ENCODE data around the gene STK32B.
"Not testable (repeated sequence)": the region's sequence is repeated elsewhere in the genome, so short reads cannot be mapped to it uniquely, and the experiment has no call there.

Gene STK32B

DNA sequence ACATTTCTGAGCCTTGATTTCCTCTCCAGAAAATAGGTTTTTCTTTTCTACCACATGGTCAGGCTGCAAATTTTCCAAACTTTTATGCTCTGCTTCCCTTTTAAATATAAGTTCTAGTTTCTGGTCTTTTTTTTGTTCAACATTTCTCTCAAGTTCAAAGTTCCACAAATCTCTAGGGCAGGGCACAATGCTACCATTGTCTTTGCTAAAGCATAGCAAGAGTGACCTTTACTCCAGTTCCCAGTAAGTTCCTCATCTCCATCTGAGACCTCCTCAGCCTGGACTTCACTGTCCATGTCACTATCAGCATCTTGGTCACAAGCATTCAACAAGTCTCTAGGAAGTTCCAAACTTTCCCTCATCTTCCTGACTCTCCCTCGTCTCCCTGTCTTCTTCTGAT is 228.8 kb downstream of the STK32B start:
- not testable (repeated sequence) for DNase-seq

DNA sequence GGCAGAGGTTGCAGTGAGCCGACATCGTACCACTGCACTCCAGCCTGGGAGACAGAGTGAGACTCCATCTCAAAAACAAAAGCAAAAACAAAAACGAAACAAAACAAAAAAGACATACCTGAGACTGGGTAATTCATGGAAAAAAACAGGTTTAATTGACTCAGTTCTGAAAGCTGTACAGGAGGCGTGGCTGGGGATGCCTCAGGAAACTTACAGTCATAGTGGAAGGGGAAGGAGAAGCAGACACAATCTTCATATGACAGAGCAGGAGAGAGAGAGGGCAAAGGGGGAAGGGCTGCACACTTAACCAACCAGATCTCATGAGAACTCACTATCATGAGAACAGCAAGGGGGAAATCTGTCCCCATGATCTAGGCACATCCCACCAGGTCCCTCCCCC is 229.5 kb downstream of the STK32B start:
- no peak for DNase-seq

- no peak for DNase-seq
Observed at GRCh38 chr4:5283837-5284236, 232.6 kb downstream of the STK32B start.

DNA sequence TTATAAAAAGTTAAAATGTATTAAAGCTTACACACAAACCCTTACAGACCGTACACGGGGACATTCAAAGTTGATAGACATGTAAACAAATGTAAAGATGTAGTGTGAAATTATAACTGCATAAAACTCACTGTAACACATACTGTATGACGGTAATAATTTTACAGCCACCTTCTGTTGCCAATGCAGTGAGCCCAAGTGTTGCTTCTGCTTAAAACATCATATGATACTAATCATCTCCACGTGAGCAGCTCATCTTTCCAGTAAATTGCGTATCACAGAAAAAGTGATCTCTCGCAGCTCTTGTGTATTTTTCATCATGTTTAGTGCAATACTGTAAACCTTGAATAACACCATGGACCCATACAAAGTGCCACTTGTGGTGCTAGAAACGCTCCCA is 233.2 kb downstream of the STK32B start:
- DNase-seq = no peak

DNA sequence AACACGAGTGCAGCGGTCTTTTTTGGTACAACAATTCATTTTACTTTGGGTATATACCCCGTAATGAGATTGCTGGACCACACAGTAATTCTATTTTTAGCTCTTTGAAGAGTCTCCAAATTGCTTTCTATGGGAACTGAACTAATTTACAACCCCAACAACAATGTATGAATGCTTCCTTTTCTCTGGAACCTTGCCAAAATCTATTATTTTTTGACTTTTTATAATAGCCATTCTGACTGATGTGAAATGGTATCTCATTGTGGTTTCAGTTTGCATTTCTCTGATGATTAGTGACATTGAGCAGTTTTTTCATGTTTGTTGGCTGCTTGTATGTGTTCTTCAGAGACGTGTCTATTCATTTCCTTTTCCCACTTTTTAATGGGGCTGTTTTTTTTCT is 240.8 kb downstream of the STK32B start:
- DNase-seq = no peak

DNA sequence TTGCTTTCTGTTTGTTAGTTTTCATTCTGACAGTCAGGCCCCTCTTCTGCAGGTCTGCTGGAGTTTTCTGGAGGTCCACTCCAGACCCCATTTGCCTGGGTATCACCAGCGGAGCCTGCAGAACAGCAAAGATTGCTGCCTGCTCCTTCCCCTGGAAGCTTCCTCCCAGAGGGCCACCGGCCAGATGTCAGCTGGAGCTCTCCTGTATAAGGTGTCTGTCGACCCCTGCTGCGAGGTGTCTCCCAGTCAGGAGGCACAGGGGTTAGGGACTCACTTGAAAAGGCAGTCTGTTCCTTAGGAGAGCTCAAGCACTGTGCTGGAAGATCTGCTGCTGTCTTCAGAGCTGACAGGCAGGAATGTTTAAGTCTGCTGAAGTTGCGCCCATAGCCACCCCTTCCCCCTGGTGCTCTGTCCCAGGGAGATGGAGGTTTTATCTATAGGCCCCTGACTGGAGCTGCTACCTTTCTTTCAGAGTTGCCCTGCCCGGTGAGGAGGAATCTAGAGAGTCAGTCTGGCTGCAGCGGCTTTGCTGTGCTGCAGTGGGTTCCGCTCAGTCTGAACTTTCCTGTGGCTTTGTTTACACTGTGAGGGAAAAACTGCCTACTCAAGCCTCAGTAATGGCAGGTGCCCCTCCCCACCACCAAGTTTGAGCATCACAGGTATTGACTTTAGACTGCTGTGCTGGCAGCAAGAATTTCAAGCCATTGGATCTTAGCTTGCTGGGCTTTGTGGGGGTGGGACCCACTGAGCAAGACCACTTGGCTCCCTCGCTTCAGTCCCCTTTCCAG is 246.9 kb downstream of the STK32B start:
- DNase-seq = not testable (repeated sequence)

- no peak for DNase-seq
Observed at GRCh38 chr4:5300283-5300682, 249.0 kb downstream of the STK32B start.

DNA sequence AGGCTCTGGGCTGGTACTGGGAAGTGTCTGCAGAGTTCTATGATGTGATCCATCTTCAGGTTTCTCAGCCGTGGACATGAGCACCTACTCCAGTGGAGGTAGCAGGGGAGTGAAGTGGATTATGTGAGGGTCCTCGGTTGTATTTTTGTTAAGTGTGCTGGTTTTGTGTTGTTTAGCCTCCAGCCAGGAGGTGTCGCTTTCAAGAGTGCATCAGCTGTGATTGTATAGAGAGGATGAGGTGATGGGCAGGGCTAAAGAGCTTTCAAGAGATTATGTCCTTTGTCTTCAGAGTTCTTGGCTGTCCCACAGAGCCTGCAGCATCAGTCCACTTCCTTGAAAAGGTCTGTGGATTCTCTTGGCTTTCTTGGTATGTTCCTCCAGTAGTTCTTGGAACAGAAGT is 256.6 kb downstream of the STK32B start:
- no peak for DNase-seq

DNA sequence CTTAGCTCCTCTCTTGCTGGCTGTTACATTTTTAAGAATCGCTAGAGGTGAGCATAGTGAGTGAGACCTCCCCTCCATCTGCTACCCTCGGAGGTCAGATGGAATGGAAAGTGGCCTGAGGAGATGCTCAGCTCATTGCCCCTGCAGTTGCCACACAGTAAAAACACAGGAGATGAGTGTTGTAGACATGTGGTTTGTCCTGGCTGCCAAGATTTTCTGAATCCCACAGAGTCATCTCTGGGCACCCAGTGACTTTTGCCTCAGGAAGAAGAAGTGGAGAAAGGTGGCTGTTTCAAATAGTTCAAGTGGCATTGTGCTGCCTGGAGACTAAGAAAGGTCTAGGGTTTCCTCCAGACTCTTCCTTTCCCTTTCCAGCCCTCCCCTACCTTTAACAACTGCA is 271.0 kb downstream of the STK32B start:
- no peak for DNase-seq

GRCh38 chr4:5330339-5330989 is 279.2 kb downstream of the STK32B start:
- no peak for DNase-seq

GRCh38 chr4:5337731-5338130 is 286.5 kb downstream of the STK32B start:
- no peak for DNase-seq

GRCh38 chr4:5338531-5338930 is 287.3 kb downstream of the STK32B start:
- DNase-seq = no peak

GRCh38 chr4:5340991-5341451 is 289.7 kb downstream of the STK32B start:
- DNase-seq = no peak

- DNase-seq = no peak
Observed at GRCh38 chr4:5341526-5341925, 290.2 kb downstream of the STK32B start.

- DNase-seq = no peak
Observed at GRCh38 chr4:5355846-5356245, 304.6 kb downstream of the STK32B start.

DNA sequence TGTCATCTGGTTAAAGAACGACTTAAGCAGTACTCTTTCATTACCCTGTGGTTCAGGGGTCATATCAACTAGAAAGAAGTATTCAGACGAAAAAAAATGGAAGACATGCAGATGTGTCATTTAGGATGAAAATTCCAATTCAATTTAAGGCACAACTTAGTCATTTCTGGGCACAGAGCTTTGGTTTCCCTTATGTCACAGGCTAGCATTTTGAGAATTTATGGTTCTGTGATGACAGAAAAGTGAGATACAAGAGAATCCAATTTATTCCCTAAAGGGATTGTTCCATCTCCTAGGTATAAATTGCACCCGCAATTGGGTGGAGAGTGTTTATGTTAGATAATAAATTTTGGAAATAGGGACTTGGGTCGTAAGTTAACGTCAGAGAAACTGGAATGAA is 306.6 kb downstream of the STK32B start:
- no peak for DNase-seq

DNA sequence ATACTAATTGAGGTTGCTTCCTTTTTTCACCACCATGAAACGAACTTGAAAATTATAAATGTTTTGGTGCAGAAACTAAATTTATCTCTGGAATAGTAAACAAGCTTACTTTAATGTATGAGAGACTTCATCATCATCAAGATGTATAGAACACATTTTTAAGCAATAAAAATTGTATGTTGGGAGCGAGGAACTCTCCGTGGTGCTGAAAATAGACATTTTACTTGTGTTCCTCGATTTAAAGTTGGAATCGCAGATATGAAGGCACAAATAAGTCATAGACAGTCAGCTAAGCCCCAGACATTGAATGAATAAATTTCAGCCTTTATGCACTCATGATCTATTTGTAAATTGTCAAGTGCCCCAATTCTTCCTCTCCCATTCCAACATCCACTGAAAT is 310.7 kb downstream of the STK32B start:
- DNase-seq = no peak

- no peak for DNase-seq
Observed at GRCh38 chr4:5364406-5364805, 313.1 kb downstream of the STK32B start.

DNA sequence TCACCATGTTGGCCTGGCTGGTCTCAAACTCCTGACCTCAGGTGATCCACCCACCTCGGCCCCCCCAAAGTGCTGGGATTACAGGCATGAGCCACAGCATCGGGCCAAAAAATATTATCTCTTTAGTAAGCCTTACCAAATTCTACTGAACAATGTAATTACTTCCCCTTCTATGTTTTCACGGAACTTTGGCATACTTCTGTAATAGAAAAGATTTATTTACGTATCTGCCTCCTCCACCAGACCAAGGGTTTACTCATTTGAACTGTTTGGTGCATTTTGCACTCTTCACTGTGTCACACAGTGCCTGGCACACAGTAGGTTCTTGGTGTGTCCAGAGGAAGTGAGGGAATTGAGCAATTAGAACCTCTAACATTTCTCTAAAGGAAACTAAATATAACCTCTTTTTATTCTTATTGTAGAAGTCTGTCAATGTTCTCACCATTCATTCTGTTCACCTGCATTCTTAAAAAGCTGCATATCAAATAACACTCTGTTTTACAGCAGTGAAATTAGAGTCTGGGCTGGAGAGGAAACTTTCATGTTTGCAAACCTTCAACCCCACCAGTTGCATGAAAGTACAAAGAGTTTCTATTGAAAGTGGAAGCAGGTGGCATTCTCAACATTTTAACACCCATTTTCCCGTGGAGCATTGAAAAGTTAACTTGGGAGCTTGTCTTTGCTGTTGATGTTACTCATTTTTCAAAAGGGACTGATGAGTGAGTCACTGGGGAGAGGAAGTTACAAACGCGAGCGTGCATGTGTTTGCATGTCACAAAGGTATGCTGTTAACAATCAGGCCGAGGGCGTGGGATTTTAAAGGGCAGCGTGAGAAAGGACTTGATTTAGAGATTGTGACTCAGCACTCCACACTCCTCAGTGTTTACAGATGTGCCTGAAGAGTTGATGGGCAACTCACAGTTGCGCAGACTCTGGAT is 314.1 kb downstream of the STK32B start:
- DNase-seq = no peak

- DNase-seq = no peak
Observed at GRCh38 chr4:5366009-5366386, 314.7 kb downstream of the STK32B start.

DNA sequence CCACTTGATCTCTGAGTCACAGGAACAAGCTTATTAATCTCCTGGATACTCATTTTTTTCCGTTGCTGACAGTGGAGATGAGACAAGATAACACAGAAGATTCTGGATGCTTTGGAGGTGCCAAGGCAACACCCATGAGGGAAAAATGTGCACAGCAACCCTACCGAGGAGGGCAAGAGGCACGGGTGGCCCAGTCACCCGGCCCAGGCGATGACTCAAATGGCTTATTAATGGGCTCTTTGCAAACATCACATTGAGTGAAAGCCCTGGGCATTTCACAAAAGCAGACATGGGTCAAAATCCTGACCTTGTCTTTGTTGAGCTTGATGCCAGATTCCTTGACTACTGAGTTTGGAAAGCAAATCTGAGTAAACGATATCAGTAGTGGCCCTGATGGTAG is 315.1 kb downstream of the STK32B start:
- DNase-seq = no peak

DNA sequence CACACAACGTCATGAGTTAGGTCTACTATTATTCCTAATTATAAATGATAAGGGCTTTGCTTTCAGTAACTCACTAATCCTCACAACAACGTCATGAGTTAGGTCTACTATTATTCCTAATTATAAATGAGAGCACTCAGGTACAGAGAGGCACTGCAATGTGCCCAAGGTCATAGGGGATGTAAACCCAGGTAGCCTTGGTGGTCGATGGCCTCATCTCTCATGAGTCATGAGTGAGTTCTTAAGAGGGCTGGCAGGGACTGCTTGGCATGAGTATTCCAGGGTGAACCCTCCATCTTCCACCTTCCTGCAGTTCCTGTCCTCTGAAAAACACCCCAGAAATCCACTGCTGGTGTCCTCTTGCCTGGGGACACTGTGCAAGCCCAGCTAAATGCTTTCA is 317.1 kb downstream of the STK32B start:
- DNase-seq = no peak

GRCh38 chr4:5370286-5370685 is 319.0 kb downstream of the STK32B start:
- DNase-seq = no peak

Measured in CD4-positive, alpha-beta T cell treated with Interferon gamma for 1 hour (primary cell).